Small intestine (tissue), 7 donors: ENCODE measurements around the gene CTNND2. TPM values are rescaled to one million over a fixed set of nuclear protein-coding genes. Genes with fewer than 3 reads are reported as not detected.

Source experiments
- DNase-seq, 2 donors: peaks; one replicate each; pipeline versions ENCODE4 v3.0.0 to v3.0.0-alpha.2; 2013
- FAIRE-seq: peaks from 2 replicates; lab custom pipeline; 2012; peaks lifted over from hg19 to GRCh38; lab: Jason Lieb, UNC
- H3K27ac ChIP-seq, 3 donors: one replicate each; pipeline ENCODE4 v1.5.1; 2013; ENCODE audit warnings: low read length in 2 of 3, mild to moderate bottlenecking in 2 of 3, control low read depth in 1 of 3, inconsistent platforms in 1 of 3, low read depth in 1 of 3, moderate library complexity in 1 of 3
- H3K27me3 ChIP-seq, 3 donors: one replicate each; pipeline ENCODE4 v1.6.1; 2013; ENCODE audit warnings: low read length in 3 of 3, inconsistent platforms in 1 of 3; ENCODE audit not compliant: control insufficient read depth in 3 of 3, insufficient read depth in 3 of 3
- H3K36me3 ChIP-seq, 3 donors: one replicate each; pipeline ENCODE4 v1.6.1; 2013; ENCODE audit warnings: low read length in 3 of 3, inconsistent platforms in 1 of 3, low read depth in 1 of 3, mild to moderate bottlenecking in 1 of 3, moderate library complexity in 1 of 3; ENCODE audit not compliant: control insufficient read depth in 3 of 3, insufficient read depth in 2 of 3
- H3K4me1 ChIP-seq, 3 donors: one replicate each; pipeline ENCODE4 v1.6.1; 2013; ENCODE audit warnings: low read length in 2 of 3, inconsistent platforms in 1 of 3, low read depth in 1 of 3, mild to moderate bottlenecking in 1 of 3, moderate library complexity in 1 of 3; ENCODE audit not compliant: control insufficient read depth in 3 of 3, insufficient read depth in 2 of 3
- H3K4me3 ChIP-seq, 3 donors: one replicate each; pipeline ENCODE4 v1.5.1; 2013; ENCODE audit warnings: low read length in 3 of 3, control low read depth in 1 of 3, inconsistent platforms in 1 of 3, low read depth in 1 of 3, mild to moderate bottlenecking in 1 of 3, moderate library complexity in 1 of 3
- H3K9me3 ChIP-seq, 2 donors: one replicate each; pipeline ENCODE4 v1.6.1; 2013; ENCODE audit warnings: low read depth in 1 of 2, low read length in 1 of 2; ENCODE audit not compliant: control insufficient read depth in 2 of 2, insufficient read depth in 1 of 2
- WGBS, 3 donors: extraction: QIAGEN DNeasy Blood & Tissue Kit; methylation state at CpG; one replicate each; pipeline ENCODE4 v1.1.7; 2013; 5-methylcytosine and 5-hydroxymethylcytosine counted together
- polyA plus RNA-seq, 4 donors: library from polyadenylated mRNA; stranded (reverse) in 3 of 4; unstranded in 1 of 4; fragments of 200-250 nt in 3 of 4; fragments of 120-200 nt in 1 of 4; gene quantifications; one replicate each; pipeline versions ENCODE4 v1.2.1 to v1.2.3, GENCODE V29; 2013
- donor health status: healthy with polysubstance abuse.
- donor health status: control.
- donor health status: control.
- donor health status: Bipolar disorder and iron deficiency.
- donor health status: healthy.

CTNND2 gene
- polyA plus RNA-seq, 4 donors: 1.1 to 3.0 TPM; not detected in 2

DNA sequence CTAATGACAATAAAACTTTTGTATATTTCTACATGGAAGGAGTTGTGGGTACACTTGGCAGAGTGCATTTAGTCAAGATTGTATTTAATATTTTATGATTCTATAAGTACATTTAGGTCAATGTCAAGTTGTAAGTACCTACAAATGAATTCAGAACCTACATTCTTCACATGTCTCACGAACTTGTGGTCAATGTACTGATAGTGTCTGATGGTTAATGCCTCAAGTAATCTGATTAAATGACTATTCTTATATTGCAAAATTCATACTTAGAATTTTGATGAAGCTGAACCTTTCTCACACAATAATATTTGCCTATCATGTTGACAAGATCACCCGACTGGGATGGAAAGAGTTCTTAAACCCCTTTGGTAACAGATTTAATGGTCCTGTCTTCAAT lies 444.5 kb downstream of the CTNND2 start:
- peaks cover 0 to 5% (median 0%) of the 10 kb centered on the region in 3 donors for H3K27me3 ChIP-seq
- 45 to 71% (median 55%) methylated on average over 2 of the region's 2 CpGs for WGBS, 3 donors
- H3K4me3 ChIP-seq: no peak overlapping the region
- FAIRE-seq (no peak), DNase-seq (no peak)
- no peaks in the 10 kb centered on the region for H3K4me1 ChIP-seq
- no peak overlapping the region for H3K27ac ChIP-seq
- H3K9me3 ChIP-seq: no peaks in the 10 kb centered on the region
- no peaks in the 10 kb centered on the region for H3K36me3 ChIP-seq

DNA sequence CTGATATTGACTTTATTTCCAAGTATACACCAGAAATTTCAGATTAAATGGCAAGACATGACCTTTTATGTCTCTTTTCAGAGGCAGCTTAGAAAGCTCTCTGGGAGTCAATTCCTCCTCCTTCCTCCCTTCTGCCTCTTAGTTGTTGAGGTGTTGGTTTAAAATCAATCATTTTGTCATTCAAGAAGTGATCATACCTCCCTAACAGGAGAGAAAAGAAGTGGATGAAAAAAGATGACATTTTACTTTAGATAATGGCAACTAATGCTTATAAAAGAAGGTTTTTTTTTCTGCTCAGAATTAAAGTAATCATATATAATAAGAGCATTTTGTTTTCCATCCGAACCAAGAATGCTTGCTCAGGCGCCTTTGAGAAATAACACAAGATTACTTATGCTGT lies 448.7 kb downstream of the CTNND2 start:
- Histone ChIP-seq H3K36me3 (no peaks in the 10 kb centered on the region), H3K9me3 (no peaks in the 10 kb centered on the region), H3K27ac (no peak overlapping the region), H3K27me3 (peaks cover 0 to 4% (median 0%) of the 10 kb centered on the region in 3 donors), H3K4me3 (no peak overlapping the region), H3K4me1 (no peaks in the 10 kb centered on the region)
- 93 to 98% (median 97%) methylated on average over 2 of the region's 2 CpGs for WGBS, 3 donors
- DNase-seq (no peak), FAIRE-seq (no peak)

DNA sequence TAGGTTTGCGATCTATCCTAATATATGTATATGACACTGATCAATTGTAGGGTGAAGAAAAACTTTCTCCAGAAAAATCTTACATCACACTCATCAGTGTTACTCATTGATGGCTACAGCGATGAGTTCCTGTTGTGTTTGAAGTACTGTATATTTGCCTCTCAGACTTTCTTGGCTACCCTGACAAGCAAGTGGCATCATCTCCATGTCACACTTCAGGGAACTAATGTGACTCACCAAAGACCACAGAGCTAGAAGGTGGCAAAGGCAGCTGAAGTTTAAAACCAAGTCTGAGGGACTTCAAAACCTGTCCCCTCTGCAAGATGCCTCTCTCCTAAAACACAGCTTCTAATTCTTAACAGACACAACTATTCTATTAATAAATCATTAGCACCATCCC lies 451.4 kb downstream of the CTNND2 start:
- no peaks in the 10 kb centered on the region for H3K4me1 ChIP-seq
- H3K4me3 ChIP-seq: no peak overlapping the region
- no peak for FAIRE-seq
- no peak overlapping the region for H3K27ac ChIP-seq
- no peak for DNase-seq
- no peaks in the 10 kb centered on the region for H3K27me3 ChIP-seq
- H3K36me3 ChIP-seq: no peaks in the 10 kb centered on the region
- no peaks in the 10 kb centered on the region for H3K9me3 ChIP-seq
- WGBS, 3 donors: 89 to 92% (median 90%) methylated on average over 2 of the region's 2 CpGs

- no peaks in the 10 kb centered on the region for H3K36me3 ChIP-seq
- H3K4me3 ChIP-seq: no peak overlapping the region
- DNase-seq: no peak
- WGBS, 3 donors: 68 to 82% (median 73%) methylated on average over 4 of the region's 4 CpGs
- no peaks in the 10 kb centered on the region for H3K9me3 ChIP-seq
- no peak overlapping the region for H3K27ac ChIP-seq
- FAIRE-seq: no peak
- no peaks in the 10 kb centered on the region for H3K27me3 ChIP-seq
- H3K4me1 ChIP-seq: no peaks in the 10 kb centered on the region
Measured at GRCh38 chr5:11449966-11450365, 454.3 kb downstream of the CTNND2 start.

- Histone ChIP-seq H3K27ac (no peak overlapping the region), H3K4me1 (no peaks in the 10 kb centered on the region), H3K27me3 (no peaks in the 10 kb centered on the region), H3K36me3 (no peaks in the 10 kb centered on the region), H3K4me3 (no peak overlapping the region), H3K9me3 (no peaks in the 10 kb centered on the region)
- no peak for DNase-seq
- 75 to 81% (median 77%) methylated on average over 4 of the region's 4 CpGs for WGBS, 3 donors
- no peak for FAIRE-seq
Measured at GRCh38 chr5:11449217-11449616, 455.0 kb downstream of the CTNND2 start.

GRCh38 chr5:11443831-11444230 lies 460.4 kb downstream of the CTNND2 start:
- Histone ChIP-seq H3K9me3 (no peaks in the 10 kb centered on the region), H3K4me1 (no peaks in the 10 kb centered on the region), H3K4me3 (no peak overlapping the region), H3K36me3 (no peaks in the 10 kb centered on the region), H3K27me3 (no peaks in the 10 kb centered on the region), H3K27ac (no peak overlapping the region)
- WGBS, 3 donors: 50 to 55% (median 51%) methylated on average over 3 of the region's 3 CpGs
- DNase-seq (no peak), FAIRE-seq (no peak)

GRCh38 chr5:11432116-11432515 lies 472.1 kb downstream of the CTNND2 start:
- Histone ChIP-seq H3K4me1 (no peaks in the 10 kb centered on the region), H3K4me3 (no peak overlapping the region), H3K36me3 (no peaks in the 10 kb centered on the region), H3K27ac (no peak overlapping the region), H3K9me3 (no peaks in the 10 kb centered on the region), H3K27me3 (no peaks in the 10 kb centered on the region)
- FAIRE-seq: no peak
- no peak for DNase-seq
- 39 to 78% (median 70%) methylated on average over 1 of the region's 1 CpG for WGBS, 3 donors

GRCh38 chr5:11429254-11429653 lies 475.0 kb downstream of the CTNND2 start:
- no peak for DNase-seq
- FAIRE-seq: no peak

DNA sequence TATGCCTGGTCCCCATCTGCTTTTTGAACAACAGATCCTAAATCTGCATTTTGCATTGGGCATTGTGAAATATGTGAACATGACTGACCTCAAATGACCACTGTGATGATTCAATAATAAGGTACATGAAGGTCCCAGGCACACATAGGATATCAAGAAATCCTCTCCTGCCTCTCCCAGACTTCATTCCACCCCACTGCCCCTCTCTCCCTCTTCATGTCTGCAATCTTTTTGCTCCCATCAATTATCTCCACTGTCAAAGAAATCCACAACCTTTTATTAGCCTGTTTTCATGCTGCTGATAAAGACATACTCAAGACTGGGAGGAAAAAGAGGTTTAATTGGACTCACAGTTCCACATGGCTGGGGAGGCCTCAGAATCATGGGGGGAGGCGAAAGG lies 476.7 kb downstream of the CTNND2 start:
- 76 to 83% (median 81%) methylated on average over 1 of the region's 1 CpG for WGBS, 3 donors
- Histone ChIP-seq H3K27ac (no peak overlapping the region), H3K36me3 (no peaks in the 10 kb centered on the region), H3K27me3 (no peaks in the 10 kb centered on the region), H3K9me3 (no peaks in the 10 kb centered on the region), H3K4me1 (no peaks in the 10 kb centered on the region), H3K4me3 (no peak overlapping the region)
- no peak for DNase-seq
- no peak for FAIRE-seq

More at GRCh38 chr5:11429254-11429653, 475.0 kb downstream of the CTNND2 start:
- H3K36me3 ChIP-seq: no peaks in the 10 kb centered on the region
- WGBS, 3 donors: 82 to 87% (median 85%) methylated on average over 7 of the region's 7 CpGs
- no peaks in the 10 kb centered on the region for H3K4me1 ChIP-seq
- H3K27me3 ChIP-seq: no peaks in the 10 kb centered on the region
- no peak overlapping the region for H3K4me3 ChIP-seq
- no peak overlapping the region for H3K27ac ChIP-seq
- H3K9me3 ChIP-seq: no peaks in the 10 kb centered on the region
